Measurements from ENCODE around the gene OR10A6.

The OR10A6 gene

DNA sequence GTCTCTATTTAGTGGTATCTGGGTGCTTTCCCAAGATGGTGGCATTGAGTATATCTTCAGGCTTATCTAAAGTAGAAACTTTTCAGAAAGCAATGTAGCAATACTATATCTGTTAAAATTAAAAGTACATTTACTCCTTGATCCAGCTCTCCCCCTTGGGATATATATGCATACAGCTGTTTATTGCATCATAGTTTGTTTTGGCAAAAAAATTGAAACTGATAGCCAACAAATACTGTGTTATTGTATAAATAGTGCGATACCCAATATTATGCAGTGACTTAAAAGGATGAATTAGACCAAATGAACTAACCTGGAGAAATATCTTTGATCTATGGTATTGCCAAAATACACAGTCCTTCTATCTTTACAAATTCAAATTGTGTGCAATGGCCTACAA, 18.9 kb upstream of the OR10A6 start:
- in situ Hi-C loops (cut with MboI; ENCODE audit: low pct_unique_long_range_greater_than_20kb, low sequenced_read_pairs, unreplicated experiment): no loop called here
- TF ChIP-seq CTCF (IDR thresholded peaks at IDR 0.05; ENCODE audit: extremely low read depth, insufficient read depth, missing control alignments): no peak
- DNase-seq (ENCODE audit: low spot score): no peak

DNA sequence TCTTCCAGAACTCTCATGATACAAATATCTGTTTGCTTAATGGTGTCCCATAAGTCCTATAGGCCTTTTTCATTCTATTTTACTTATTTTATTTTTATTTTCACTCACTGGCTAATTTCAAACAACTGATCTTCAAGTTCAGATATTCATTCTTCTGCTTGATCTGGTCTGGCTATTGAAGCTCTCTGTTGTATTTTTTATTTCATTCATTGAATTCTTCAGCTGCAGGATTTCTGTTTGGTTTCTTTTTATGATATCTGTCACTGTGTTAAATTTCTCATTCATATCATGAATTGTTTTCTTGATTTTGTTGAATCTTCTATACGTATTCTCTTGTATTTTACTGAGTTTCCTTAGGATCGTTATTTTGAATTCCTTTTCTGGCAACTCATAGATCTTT, 13.1 kb upstream of the OR10A6 start:
- TF ChIP-seq CTCF (IDR thresholded peaks at IDR 0.05; ENCODE audit: extremely low read depth, insufficient read depth, missing control alignments): no peak
- in situ Hi-C loops (cut with MboI; ENCODE audit: low pct_unique_long_range_greater_than_20kb, low sequenced_read_pairs, unreplicated experiment): no loop called here
- no peak for DNase-seq (ENCODE audit: low spot score)

DNA sequence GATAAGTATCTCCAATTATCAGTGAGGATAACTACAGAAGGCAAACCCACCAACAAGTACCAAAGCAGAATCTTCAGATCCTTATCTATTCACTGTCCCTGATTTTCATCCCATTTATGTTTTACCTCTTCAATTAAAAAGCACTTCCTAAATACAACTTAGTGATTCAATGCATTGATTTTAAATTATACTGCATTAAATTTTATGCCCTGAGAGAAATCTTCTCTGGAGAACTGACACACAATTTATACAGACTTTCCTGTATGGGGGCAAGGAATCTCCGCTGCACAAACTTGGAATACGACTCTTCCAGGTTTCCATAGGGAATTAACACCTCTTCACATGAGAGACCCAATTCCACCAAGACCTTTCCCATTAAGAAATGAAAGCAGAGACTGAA, 10.5 kb upstream of the OR10A6 start, which contains the start of gene OR10A3:
OR10A3 (minus strand) TSS at position 101 of the 400 bp plus-strand sequence. CDS start 2,188 bp downstream, outside the sequence.
- no peak for TF ChIP-seq CTCF (IDR thresholded peaks at IDR 0.05; ENCODE audit: extremely low read depth, insufficient read depth, missing control alignments)
- in situ Hi-C loops (cut with MboI; ENCODE audit: low pct_unique_long_range_greater_than_20kb, low sequenced_read_pairs, unreplicated experiment): no loop called here
- DNase-seq (ENCODE audit: low spot score): no peak

DNA sequence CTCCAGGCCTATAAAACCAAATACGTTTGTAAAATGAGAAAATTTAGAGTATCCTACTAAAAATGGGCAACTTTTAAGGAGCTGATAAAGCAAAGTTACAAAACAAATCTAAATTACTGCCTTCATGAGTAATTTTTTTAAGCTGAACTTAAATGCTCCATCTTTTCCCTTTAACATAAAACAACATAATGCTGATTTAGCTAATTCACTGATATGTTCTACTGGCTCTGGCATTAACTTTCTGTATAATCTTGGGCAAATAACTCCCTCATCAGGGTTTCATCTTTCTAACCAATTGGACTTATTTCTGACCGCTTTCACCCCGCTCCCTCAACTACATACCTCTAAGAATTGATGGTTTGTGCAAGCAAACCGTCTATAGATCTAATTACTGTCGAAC, 10.1 kb upstream of the OR10A6 start:
- no peak for DNase-seq (ENCODE audit: low spot score)
- in situ Hi-C loops (cut with MboI; ENCODE audit: low pct_unique_long_range_greater_than_20kb, low sequenced_read_pairs, unreplicated experiment): no loop called here
- TF ChIP-seq CTCF (IDR thresholded peaks at IDR 0.05; ENCODE audit: extremely low read depth, insufficient read depth, missing control alignments): no peak

GRCh38 chr11:7936615-7937014, 5.5 kb upstream of the OR10A6 start:
- no peak for DNase-seq (ENCODE audit: low spot score)
- no peak for TF ChIP-seq CTCF (IDR thresholded peaks at IDR 0.05; ENCODE audit: extremely low read depth, insufficient read depth, missing control alignments)
- in situ Hi-C loops (cut with MboI; ENCODE audit: low pct_unique_long_range_greater_than_20kb, low sequenced_read_pairs, unreplicated experiment): no loop called here

DNA sequence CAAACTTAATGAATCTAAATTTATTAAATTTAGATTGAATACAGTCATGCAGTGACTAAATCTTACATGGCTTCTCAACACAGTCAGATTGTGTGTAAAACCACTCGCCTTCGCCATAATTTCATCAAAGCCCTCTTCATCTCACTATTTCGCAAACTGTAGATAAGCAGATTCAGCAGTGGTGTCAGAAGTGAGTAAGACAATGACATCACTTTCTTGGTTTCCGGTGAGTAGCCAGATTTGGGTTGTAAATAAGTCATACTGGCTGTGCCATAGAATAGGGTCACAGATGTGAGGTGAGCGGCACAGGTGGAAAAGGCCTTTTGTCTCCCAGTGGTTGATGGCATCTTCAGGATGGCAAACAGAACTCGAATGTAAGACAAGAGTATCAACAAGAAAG, 3.4 kb downstream of the OR10A6 start:
- no peak for TF ChIP-seq CTCF (IDR thresholded peaks at IDR 0.05; ENCODE audit: extremely low read depth, insufficient read depth, missing control alignments)
- no peak for DNase-seq (ENCODE audit: low spot score)
- in situ Hi-C loops (cut with MboI; ENCODE audit: low pct_unique_long_range_greater_than_20kb, low sequenced_read_pairs, unreplicated experiment): no loop called here

DNA sequence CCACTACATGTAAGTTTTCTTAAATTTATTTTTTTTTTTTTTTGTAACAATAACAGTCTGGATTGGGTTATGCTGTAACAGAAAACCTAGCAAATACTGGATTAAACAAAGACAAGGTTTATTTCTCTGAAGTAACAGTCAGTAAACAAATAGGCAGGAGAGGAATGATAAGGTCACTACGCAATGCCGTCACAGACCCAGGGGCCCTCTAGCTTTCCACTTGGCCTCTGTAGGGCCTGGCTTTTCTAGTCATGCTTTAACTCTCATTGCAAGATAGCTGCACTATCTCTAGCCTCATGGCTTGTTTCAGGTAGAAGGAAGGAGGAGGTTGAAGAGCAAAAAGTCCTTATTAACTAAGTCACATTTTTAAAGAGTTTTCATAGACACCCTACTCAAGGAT, 6.5 kb downstream of the OR10A6 start:
- TF ChIP-seq CTCF (IDR thresholded peaks at IDR 0.05; ENCODE audit: extremely low read depth, insufficient read depth, missing control alignments): no peak
- DNase-seq (ENCODE audit: low spot score): no peak
- in situ Hi-C loops (cut with MboI; ENCODE audit: low pct_unique_long_range_greater_than_20kb, low sequenced_read_pairs, unreplicated experiment): no loop called here

Measured in GM13977 (cell line).